ENCODE data around the gene TENM3. TPM values are rescaled to one million over a fixed set of nuclear protein-coding genes. Genes with fewer than 3 reads are reported as not detected.

TENM3 gene
- total RNA-seq, 1 experiment from 2014 or later: 71.0 TPM

DNA sequence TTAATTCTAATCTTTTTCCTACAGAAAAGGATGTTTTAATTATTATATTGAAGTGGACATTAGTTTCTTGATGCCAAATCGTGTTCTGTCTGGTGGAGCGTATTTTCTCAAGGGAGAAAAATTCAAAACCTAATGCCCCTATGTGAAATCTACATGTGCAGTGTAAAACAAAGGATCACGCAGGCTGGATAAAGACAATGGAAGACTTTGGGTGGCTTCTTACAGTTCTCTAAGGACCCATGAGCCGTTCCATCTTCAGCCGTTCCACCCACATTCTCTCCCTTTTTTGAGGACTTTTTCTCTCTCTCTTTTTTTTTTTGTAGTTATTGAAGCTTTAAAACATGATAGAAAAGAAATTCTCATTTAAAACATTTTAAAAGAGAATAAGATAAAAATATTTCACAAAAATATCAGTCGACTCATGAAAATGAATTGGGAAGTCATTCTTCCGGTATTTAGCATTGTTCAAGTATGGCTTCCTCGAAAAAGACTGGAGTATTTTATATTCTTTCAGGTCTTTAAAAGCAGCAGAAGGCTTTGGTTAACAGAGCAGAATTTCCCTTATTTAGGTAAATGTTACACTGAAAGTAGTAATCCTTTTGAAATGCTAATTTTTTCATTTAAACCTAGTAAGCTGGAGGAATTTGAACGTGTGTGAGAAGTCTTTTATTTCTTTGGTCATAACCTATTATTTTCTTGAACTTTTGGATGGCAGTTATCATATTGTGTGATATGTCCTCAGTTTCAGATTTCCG lies 11.0 kb downstream of the TENM3 start:
- peaks cover 82% of the 10 kb centered on the region for H3K4me1 Mint-ChIP-seq
- peak overlapping the region; percentile 18; the same call in 1 of the 2 replicates for H3K4me3 Mint-ChIP-seq
- H3K9me3 Mint-ChIP-seq: peaks cover 3% of the 10 kb centered on the region
- peaks cover 3% of the 10 kb centered on the region; the same call in 1 of the 2 replicates for H3K36me3 Mint-ChIP-seq
- H3K27ac Mint-ChIP-seq: peak overlapping the region; percentile 80; the same call in 1 of the 2 replicates
- no peaks in the 10 kb centered on the region for H3K27me3 Mint-ChIP-seq (ENCODE audit: low read depth)
- ChIA-PET CTCF (no interaction called here), POLR2A (no interaction called here)
- TF ChIP-seq FOXP1 (CRISPR knock-in tag; IDR thresholded peaks at IDR 0.05; ENCODE audit: borderline replicate concordance) (no peak), EMX1 (CRISPR knock-in tag; IDR thresholded peaks at IDR 0.05) (no peak), OVOL2 (CRISPR knock-in tag; IDR thresholded peaks at IDR 0.05; ENCODE audit: borderline replicate concordance) (no peak), ZNF281 (CRISPR knock-in tag; IDR thresholded peaks at IDR 0.05) (no peak)
- DNase-seq (ENCODE audit: low spot score): no peak
- ATAC-seq: no peak

DNA sequence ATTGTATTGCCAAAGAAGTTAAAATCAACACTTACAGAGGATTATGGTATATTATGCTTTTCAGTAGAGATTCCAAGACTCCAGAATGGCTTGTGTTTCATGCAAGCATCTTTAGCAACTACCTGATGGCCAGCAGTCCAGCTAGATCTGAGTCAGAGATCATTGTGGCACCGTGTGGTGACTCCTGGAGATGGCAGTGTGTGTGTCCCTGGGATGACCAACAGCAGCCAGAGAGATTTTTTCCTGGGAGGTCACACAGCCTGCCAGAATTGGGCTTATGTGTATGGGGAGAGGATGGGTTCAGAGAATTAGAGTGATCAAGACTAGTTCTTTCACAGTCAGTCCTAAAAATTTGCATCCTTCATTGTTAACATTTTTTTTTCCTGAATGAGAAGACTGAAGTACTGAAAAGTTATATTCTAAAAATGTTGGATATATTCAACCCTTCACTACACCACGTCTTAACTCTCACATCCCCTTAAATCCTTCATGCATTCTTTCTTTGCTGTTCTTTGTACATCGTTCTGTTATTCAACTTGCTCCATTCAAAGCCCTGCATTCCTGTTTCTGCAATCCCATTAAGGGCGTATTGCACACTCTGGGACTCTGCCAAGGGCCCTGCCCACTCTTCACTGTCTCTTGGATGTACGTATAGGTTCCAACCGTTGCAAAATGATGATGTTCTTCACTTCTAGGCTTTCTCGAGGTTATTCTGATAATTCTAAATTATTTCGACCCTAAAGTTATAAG lies 12.4 kb downstream of the TENM3 start:
- Mint-ChIP-seq H3K27ac (peak overlapping the region; percentile 12; the same call in 1 of the 2 replicates), H3K36me3 (peaks cover 6% of the 10 kb centered on the region), H3K27me3 (ENCODE audit: low read depth) (no peaks in the 10 kb centered on the region), H3K9me3 (peaks cover 7% of the 10 kb centered on the region), H3K4me1 (peaks cover 79% of the 10 kb centered on the region), H3K4me3 (no peak overlapping the region)
- POLR2A ChIA-PET: no interaction called here
- no peak for DNase-seq (ENCODE audit: low spot score)
- CTCF ChIA-PET: no interaction called here
- peak; percentile 50 for ATAC-seq
- TF ChIP-seq ZNF425 (CRISPR knock-in tag; conservative IDR thresholded peaks at IDR 0.05) (no peak), RORB (CRISPR knock-in tag; IDR thresholded peaks at IDR 0.05) (no peak), FOXK1 (CRISPR knock-in tag; IDR thresholded peaks at IDR 0.05) (no peak), ETV6 (CRISPR knock-in tag; IDR thresholded peaks at IDR 0.05) (no peak), NR1H2 (CRISPR knock-in tag; IDR thresholded peaks at IDR 0.05) (no peak), CREB1 (CRISPR knock-in tag; IDR thresholded peaks at IDR 0.05) (no peak), ERG (CRISPR knock-in tag; IDR thresholded peaks at IDR 0.05) (no peak), FOXJ3 (CRISPR knock-in tag; IDR thresholded peaks at IDR 0.05; ENCODE audit: borderline replicate concordance) (no peak), NFYB (CRISPR knock-in tag; conservative IDR thresholded peaks at IDR 0.05; ENCODE audit: low read depth) (no peak), ZNF512 (CRISPR knock-in tag; IDR thresholded peaks at IDR 0.05; ENCODE audit: borderline replicate concordance) (no peak), ESRRA (CRISPR knock-in tag; IDR thresholded peaks at IDR 0.05; ENCODE audit: borderline replicate concordance) (no peak)
- TF ChIP-seq, protein P1, sequence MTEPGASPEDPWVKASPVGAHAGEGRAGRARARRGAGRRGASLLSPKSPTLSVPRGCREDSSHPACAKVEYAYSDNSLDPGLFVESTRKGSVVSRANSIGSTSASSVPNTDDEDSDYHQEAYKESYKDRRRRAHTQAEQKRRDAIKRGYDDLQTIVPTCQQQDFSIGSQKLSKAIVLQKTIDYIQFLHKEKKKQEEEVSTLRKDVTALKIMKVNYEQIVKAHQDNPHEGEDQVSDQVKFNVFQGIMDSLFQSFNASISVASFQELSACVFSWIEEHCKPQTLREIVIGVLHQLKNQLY (CRISPR knock-in tag; IDR thresholded peaks at IDR 0.05): no peak
- TF ChIP-seq, protein P2, sequence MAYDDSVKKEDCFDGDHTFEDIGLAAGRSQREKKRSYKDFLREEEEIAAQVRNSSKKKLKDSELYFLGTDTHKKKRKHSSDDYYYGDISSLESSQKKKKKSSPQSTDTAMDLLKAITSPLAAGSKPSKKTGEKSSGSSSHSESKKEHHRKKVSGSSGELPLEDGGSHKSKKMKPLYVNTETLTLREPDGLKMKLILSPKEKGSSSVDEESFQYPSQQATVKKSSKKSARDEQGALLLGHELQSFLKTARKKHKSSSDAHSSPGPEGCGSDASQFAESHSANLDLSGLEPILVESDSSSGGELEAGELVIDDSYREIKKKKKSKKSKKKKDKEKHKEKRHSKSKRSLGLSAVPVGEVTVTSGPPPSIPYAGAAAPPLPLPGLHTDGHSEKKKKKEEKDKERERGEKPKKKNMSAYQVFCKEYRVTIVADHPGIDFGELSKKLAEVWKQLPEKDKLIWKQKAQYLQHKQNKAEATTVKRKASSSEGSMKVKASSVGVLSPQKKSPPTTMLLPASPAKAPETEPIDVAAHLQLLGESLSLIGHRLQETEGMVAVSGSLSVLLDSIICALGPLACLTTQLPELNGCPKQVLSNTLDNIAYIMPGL (CRISPR knock-in tag; IDR thresholded peaks at IDR 0.05): no peak
- TF ChIP-seq, protein P3, sequence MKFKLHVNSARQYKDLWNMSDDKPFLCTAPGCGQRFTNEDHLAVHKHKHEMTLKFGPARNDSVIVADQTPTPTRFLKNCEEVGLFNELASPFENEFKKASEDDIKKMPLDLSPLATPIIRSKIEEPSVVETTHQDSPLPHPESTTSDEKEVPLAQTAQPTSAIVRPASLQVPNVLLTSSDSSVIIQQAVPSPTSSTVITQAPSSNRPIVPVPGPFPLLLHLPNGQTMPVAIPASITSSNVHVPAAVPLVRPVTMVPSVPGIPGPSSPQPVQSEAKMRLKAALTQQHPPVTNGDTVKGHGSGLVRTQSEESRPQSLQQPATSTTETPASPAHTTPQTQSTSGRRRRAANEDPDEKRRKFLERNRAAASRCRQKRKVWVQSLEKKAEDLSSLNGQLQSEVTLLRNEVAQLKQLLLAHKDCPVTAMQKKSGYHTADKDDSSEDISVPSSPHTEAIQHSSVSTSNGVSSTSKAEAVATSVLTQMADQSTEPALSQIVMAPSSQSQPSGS (CRISPR knock-in tag; IDR thresholded peaks at IDR 0.05; ENCODE audit: borderline replicate concordance, low read depth): no peak
- TF ChIP-seq, protein P4, sequence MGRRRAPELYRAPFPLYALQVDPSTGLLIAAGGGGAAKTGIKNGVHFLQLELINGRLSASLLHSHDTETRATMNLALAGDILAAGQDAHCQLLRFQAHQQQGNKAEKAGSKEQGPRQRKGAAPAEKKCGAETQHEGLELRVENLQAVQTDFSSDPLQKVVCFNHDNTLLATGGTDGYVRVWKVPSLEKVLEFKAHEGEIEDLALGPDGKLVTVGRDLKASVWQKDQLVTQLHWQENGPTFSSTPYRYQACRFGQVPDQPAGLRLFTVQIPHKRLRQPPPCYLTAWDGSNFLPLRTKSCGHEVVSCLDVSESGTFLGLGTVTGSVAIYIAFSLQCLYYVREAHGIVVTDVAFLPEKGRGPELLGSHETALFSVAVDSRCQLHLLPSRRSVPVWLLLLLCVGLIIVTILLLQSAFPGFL (CRISPR knock-in tag; IDR thresholded peaks at IDR 0.05; ENCODE audit: borderline replicate concordance): no peak
